K562 (cell line): Measurements from ENCODE around the gene SLC18B1. TPM values are rescaled to one million over a fixed set of nuclear protein-coding genes. Genes with fewer than 3 reads are reported as not detected.

Source experiments
- AFF4 ChIP-seq: sonication (generic); formaldehyde crosslinking; IDR thresholded peaks from 2 replicates; pipeline ENCODE4 v1.8.0; 2023; ENCODE audit warnings: mild to moderate bottlenecking, missing genetic modification reagents
- BRCA1 ChIP-seq, 2 experiments: fragments of 450-650 bp in 1 of 2; sonication (generic) in 1 of 2; formaldehyde crosslinking in 1 of 2; IDR thresholded peaks; 2 replicates each; pipeline versions ENCODE4 v1.5.0 to v1.6.1; 2017 to 2020; ENCODE audit warnings: mild to moderate bottlenecking in 1 of 2, missing genetic modification reagents in 1 of 2
- CBFA2T2 ChIP-seq: fragments of 450-650 bp; conservative IDR thresholded peaks from 2 replicates; pipeline ENCODE4 v1.6.1; 2017; ENCODE audit warnings: mild to moderate bottlenecking
- ETV5 ChIP-seq: sonication (generic); formaldehyde crosslinking; IDR thresholded peaks from 2 replicates; pipeline ENCODE4 v1.4.0; 2020; ENCODE audit warnings: low read depth, mild to moderate bottlenecking, missing genetic modification reagents
- NFE2L1 ChIP-seq: fragments of 450-650 bp; IDR thresholded peaks from 2 replicates; pipeline ENCODE4 v1.6.1; 2016; ENCODE audit warnings: missing genetic modification characterization, low read depth, mild to moderate bottlenecking, missing compliant biosample characterization, moderate library complexity, borderline replicate concordance
- PATZ1 ChIP-seq: fragments of 250-450 bp; sonication (Bioruptor Pico); IDR thresholded peaks from 2 replicates; pipeline ENCODE4 v1.5.0; 2020; ENCODE audit warnings: mild to moderate bottlenecking, borderline replicate concordance
- PCBP2 ChIP-seq: fragments of 200-400 bp; formaldehyde crosslinking; IDR thresholded peaks from 2 replicates; pipeline ENCODE4 v1.6.1; 2018; ENCODE audit warnings: low read length, low read depth, mild to moderate bottlenecking, moderate library complexity; ENCODE audit not compliant: poor library complexity, severe bottlenecking
- POLR2AphosphoS2 ChIP-seq: IDR thresholded peaks from 2 replicates; pipeline ENCODE4 v1.6.1; 2012; ENCODE audit warnings: low read length, improper control_type of control experiment
- RCOR1 ChIP-seq, 2 experiments: IDR thresholded peaks; 2 replicates each; pipeline ENCODE4 v1.6.1; 2012; ENCODE audit warnings: low read depth in 2 of 2, low read length in 2 of 2, borderline replicate concordance in 1 of 2, improper control_type of control experiment in 1 of 2
- SIRT6 ChIP-seq: IDR thresholded peaks from one replicate; pipeline ENCODE4 v1.6.1; 2012; ENCODE audit warnings: low read depth, mild to moderate bottlenecking, control low read depth, inconsistent platforms, low read length, moderate library complexity
- SMC3 ChIP-seq: conservative IDR thresholded peaks from 2 replicates; pipeline ENCODE4 v1.6.1; 2011; ENCODE audit warnings: low read depth, low read length, improper control_type of control experiment; ENCODE audit not compliant: insufficient read depth
- TAL1 ChIP-seq: fragments of 450-650 bp; IDR thresholded peaks from 2 replicates; pipeline ENCODE4 v1.6.1; 2016; ENCODE audit warnings: mild to moderate bottlenecking
- VEZF1 ChIP-seq: fragments of 200-800 bp; sonication (Bioruptor generic); IDR thresholded peaks from 2 replicates; pipeline ENCODE4 v1.6.1; 2017; ENCODE audit warnings: missing genetic modification characterization, missing compliant biosample characterization
- WHSC1 ChIP-seq: IDR thresholded peaks from one replicate; pipeline ENCODE4 v1.6.1; 2012; ENCODE audit warnings: low read length, control low read depth, inconsistent platforms
- ZBTB1 ChIP-seq: sonication (generic); formaldehyde crosslinking; IDR thresholded peaks from 2 replicates; pipeline ENCODE4 v1.8.1; 2023; ENCODE audit warnings: missing genetic modification reagents, low read depth, mild to moderate bottlenecking, borderline replicate concordance
- ZNF174 ChIP-seq: fragments of 250-450 bp; sonication (Bioruptor Pico); IDR thresholded peaks from 2 replicates; pipeline ENCODE4 v1.4.0; 2020; ENCODE audit warnings: mild to moderate bottlenecking
- ZNF253 ChIP-seq: fragments of 250-450 bp; sonication (Bioruptor Pico); conservative IDR thresholded peaks from 2 replicates; pipeline ENCODE4 v1.6.1; 2021; ENCODE audit warnings: mild to moderate bottlenecking
- polyA plus RNA-seq, 8 experiments: library from polyadenylated mRNA; depleted of rRNA in 4 of 8; stranded (reverse) in 5 of 8; unstranded in 3 of 8; fragments of >200 nt; fragmentation: Nextera tagmentation in 2 of 8; fragmentation: Illumina TruSeq in 1 of 8; extraction: Ambion mirVana in 2 of 8; extraction: Trizol in 1 of 8; gene quantifications; 2 replicates each; pipeline versions ENCODE4 v1.2.1 to v1.2.3, GENCODE V29; 2011 to 2014; ENCODE audit warnings: inconsistent platforms in 1 of 8, missing spikeins in 1 of 8
- total RNA-seq, 7 experiments: library from RNA; depleted of rRNA in 6 of 7; stranded (reverse); fragments of >200 nt in 6 of 7; fragmentation: Illumina TruSeq in 2 of 7; extraction: Trizol in 2 of 7; gene quantifications; 2 replicates each; pipeline versions ENCODE4 v1.2.1 to v1.2.3, GENCODE V29; 2011 to 2021; ENCODE audit warnings: low replicate concordance in 1 of 7

Gene SLC18B1
- total and polyA plus RNA-seq, 9 of the 15 experiments (the other 6 are each of a cell fraction or from before 2014, with no cell fraction given): 10.4 to 49.1 (median 32.0) TPM

- TF ChIP-seq ETV5 (no peak), NFE2L1 (no peak), AFF4 (CRISPR knock-in tag) (peak; percentile 83; the same call in 1 of the 2 replicates), TAL1 (no peak), ZNF174 (CRISPR knock-in tag) (no peak), SMC3 (no peak), SIRT6 (peak; percentile 26), RCOR1 (IDR thresholded peaks at IDR 0.05; ENCODE audit: borderline replicate concordance in 1 of 2, low read depth in 2 of 2, low read length in 2 of 2) (no peak), BRCA1 (IDR thresholded peaks at IDR 0.05) (no peak), BRCA1 (CRISPR knock-in tag; IDR thresholded peaks at IDR 0.05) (peak; percentile 79; the same call in 1 of the 2 replicates), WHSC1 (no peak), POLR2AphosphoS2 (no peak), ZBTB1 (CRISPR knock-in tag) (no peak), CBFA2T2 (no peak), PATZ1 (CRISPR knock-in tag) (no peak), PCBP2 (no peak), ZNF253 (CRISPR knock-in tag) (peak; percentile 83), VEZF1 (CRISPR knock-in tag) (no peak)
Measured at GRCh38 chr6:132817554-132818403, 19.3 kb upstream of the SLC18B1 start (continued).
